ENCODE data around the gene TMCO4.

Gene TMCO4

DNA sequence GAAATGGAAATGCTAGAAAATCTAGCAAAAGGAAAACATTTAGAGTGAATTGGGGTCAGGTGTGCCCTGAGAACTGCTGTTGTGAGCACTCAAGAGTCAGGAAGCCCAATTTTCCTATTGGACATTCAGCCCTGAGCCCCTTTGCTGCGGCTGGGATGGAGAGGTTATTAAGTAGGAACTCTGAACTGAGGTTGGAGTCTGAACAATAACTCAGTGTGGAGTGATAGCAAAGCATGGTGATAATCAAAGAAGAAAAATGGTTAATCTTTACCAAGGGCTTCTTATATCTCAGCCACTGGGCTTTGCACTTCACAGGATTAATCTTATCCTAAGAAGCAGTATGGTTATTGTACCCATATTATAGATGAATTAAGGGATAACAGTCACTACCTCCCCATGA, 52.0 kb downstream of the TMCO4 start:
- DNase-seq (ENCODE audit: low read depth) = no peak

DNA sequence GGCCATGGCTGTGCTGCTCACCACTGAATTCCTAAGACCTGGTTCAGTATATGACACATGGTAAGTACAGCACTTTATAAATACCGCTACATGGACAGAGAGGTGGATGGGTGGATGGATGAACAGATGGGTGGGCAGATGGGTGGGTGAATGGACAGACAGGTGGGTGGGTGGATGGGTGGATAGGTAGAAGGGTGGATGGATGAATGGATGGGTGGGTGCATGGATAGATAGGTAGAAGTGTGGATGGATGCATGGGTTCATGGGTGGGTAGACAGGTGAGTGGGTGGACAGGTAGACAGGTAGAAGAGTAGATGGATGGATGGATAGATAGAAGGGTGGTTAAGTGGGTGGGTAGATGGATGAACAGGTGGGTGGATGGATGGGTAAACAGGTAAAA, 54.8 kb downstream of the TMCO4 start:
- DNase-seq (ENCODE audit: low read depth) = no peak

DNA sequence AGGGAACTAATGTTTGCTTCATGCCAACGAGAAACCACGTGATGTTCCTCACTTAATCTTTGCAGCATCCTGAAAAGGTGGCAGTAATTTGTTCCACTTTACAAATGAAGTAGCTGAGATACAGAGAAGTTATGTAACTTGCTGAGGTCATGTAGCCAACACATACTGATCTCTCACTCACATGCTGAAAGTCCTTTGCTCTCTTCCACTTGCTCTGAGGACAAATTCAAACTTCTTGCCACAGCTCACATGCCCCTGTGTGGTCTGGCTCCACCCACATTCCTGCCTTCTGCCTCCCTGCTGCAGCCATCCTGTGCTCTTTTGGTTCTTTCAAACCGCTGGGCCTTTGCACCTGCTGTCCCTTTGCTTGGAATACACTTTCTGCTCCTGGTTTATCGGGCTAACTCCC, 55.4 kb downstream of the TMCO4 start:
- DNase-seq (ENCODE audit: low read depth) = no peak

DNA sequence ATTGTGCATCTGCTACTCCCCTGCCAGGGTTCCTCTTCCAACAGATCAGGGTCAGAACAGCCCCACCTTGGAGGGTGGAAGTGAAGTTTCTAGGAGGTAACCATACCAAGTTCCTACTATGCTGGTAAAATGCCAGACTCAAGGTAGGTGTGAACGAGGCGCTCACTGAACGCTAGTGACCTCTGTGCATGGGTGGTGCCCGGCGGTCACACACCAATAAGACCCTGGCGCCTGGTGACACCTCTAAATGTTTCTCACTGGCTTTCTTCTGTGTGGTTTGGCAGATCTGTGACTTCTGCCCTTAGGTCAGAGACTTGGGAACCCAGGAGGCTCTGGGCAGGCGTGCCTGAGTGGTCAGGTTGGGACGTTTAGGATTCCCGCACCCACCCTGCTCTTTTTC, 55.9 kb downstream of the TMCO4 start:
- no peak for DNase-seq (ENCODE audit: low read depth)

- no peak for DNase-seq (ENCODE audit: low read depth)
Measured at GRCh38 chr1:19743180-19743579, 56.5 kb downstream of the TMCO4 start.

DNA sequence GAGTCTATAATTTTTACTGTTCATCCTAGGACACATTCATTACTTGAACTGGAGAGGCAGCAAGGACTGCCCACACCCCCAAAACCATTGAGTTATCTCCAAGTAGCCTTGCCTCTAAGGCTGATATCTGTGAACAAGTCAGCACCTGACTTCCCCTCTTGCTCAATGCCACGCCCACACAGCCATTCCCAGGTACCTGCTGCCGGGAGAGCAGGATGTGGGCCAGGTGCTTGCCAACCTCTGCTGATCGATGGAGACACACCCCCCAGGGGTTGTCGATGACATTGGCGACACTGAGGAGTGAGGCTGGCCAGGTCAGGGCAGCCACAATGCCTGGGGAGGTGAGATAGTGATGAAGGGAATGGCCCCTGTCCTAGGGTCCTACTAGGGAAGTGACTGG, 60.1 kb downstream of the TMCO4 start:
- DNase-seq (ENCODE audit: low read depth) = no peak

DNA sequence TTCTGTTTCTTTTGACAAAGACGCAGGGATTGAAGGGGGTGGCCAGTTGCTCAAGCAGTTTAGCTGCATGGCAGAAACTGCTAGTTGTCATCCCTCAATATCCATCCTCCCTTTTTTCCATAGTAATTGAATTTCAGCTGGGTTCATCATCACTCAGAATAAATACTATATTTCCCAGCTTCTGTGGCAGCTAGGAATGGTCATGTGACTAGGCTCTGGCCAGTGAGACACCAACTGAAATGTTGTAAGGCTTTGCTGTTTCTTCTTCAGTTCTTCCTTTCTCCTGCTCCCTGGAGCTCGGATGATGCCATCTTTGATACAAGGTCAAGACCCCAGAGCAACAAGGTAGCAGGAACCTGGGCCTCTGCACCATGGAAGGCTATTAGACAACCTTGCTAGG, 61.0 kb downstream of the TMCO4 start:
- DNase-seq (ENCODE audit: low read depth) = no peak

DNA sequence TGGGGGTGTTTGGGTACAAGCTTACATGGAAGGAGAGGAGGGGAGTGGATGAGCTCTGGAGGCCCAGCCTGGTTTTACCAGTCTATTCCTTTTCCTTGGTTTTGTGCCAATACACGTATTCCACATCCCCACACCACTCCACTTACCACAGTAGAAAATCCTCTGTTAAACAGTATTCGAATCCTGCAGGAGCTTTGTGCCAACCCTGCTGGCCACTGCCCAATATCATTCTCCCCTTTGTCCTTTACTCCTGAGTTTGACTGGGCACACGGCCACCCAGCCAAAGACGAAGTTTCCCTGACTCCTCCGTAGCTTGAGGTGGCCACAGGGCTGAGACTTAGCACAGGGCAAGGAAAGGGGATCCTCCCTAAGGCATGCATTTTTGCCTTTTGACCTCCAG, 61.6 kb downstream of the TMCO4 start:
- no peak for DNase-seq (ENCODE audit: low read depth)

- DNase-seq (ENCODE audit: low read depth) = no peak
Measured at GRCh38 chr1:19737104-19737825, 62.5 kb downstream of the TMCO4 start.

GRCh38 chr1:19735440-19736127, 64.1 kb downstream of the TMCO4 start:
- no peak for DNase-seq (ENCODE audit: low read depth)

- DNase-seq (ENCODE audit: low read depth) = no peak
Measured at GRCh38 chr1:19734472-19734999, 65.2 kb downstream of the TMCO4 start.

- DNase-seq (ENCODE audit: low read depth) = no peak
Measured at GRCh38 chr1:19734056-19734455, 65.7 kb downstream of the TMCO4 start.

DNA sequence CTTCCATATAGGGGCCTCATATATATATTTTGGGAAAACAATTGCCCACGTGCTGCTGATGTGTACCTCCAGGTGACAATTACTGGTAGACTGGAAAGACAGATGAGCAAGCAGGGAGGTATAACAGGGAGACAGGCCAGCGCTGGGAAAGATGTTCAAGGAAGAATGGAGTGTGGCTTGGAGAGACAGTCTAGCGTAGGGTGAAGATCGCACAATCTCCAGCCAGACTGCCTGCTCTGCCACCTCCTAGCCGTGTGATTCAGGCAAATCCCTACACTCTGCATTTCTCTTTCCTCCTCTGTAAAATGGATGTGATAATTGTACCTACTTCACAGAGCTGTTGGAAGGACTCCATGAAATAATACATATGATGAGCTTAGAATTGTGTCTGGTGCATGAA, 66.1 kb downstream of the TMCO4 start:
- no peak for DNase-seq (ENCODE audit: low read depth)

DNA sequence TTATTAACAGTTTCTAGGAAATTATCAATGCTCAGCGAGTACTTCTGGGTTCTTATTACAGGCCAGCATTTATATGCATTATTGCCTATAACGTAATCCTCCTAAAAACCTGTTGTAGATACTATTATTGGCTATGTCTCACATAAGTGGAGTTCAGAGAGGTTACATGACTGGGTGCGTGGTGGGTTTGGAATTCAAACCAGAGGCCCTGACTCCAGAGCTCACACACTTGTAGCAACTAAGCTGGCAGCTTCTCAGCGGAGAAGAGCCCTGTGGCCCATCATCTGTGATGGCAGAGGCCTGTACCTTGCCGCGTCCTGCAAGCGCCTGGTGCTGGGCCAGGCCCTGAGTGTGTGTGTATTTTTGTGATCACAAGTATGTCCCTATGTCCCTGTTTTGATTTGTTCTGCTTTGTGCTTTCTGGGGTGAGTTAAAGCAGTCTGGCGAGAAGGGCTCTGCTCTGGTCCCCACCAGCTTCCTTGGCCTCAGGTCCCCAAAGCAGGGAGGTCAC, 68.3 kb downstream of the TMCO4 start:
- DNase-seq (ENCODE audit: low read depth) = no peak

DNA sequence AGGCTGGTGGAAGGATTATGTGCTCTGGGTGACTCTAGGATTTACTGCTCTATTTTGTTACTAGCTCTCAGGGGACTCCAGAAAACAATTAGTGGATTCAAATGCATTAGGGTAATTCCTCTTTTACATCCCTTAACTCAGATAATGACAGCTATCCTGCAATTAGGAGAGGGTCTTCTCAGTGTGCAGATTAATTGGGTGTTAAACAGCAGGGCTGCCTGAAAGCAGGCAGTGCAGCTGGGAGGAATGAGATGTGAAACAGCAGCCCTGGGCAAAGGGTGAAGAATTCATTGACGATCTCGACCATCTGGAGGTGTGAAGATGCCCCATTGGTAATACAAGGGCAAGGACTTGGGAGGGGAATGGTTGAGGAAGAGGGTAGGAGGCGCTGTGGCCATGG, 68.9 kb downstream of the TMCO4 start:
- no peak for DNase-seq (ENCODE audit: low read depth)

DNA sequence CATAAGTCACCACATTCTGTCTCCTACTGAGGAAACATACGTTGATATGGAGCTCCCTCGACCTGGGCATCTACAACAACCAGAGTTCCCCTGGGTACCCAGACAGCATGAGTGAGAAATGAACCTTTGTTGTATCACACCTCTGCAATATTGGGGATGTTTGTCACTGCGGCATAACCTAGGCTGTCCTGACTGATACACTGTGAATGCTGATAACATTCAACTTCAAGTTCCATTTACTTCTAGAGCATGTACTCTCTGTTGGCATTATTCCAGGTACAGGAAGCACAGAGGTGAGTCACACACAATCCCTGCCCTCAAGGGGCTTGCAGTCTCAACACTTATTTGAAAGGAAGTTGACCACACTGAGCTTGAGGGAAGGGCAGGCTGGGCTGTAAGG, 69.5 kb downstream of the TMCO4 start:
- DNase-seq (ENCODE audit: low read depth) = no peak

DNA sequence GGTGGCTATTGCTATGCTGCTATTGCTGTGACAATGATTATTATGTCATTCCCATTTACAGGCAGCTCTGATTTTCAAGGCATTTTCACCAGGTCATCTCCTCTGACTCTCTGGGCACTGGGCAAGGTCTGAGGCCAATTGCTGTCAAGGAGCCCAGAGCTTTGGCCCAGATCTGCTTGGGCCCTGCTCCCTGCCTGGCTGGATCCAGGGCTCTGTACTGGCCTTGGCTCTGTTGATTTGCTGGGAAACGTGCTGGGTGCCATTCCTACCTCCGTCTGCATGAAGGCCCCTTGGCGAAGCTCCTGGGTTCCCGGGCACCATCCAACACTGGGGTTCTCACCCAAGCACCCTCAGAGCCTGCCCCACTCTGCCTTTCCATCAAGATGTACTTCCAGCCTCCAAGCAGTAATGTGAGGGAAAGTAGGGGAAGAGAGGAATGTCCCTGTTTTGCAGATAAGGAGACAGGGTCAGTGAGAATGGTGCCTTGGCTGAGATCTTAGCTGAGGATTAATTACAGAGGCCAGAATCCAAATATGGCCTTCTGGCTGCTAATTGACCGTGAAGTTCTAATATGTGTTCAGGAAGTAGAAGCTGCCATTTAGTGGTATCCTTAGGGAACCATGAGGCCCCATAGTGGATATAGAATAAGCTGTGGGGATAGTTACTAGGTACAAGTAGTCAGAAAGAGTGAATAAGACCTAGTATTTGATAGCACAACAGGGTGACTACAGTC, 71.1 kb downstream of the TMCO4 start:
- no peak for DNase-seq (ENCODE audit: low read depth)

DNA sequence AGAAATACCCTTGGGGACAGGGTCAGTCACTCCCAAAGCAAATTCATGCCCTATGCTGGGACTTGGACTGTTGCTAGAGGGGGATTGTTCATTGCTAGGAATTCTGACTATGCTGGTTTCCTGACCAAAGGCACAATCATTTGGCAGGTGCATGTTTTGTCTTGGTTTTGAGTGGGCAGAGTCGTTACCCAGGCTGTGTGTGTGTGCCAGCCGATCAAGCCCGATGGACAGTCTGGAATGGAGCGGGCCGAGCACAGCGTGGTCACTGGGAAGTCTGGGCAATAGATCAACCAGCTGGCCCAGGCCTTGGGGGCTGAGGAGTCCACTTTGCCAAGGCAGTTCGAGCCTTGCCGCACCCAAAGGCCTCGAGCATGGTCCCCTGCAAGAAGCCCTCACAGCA, 74.1 kb downstream of the TMCO4 start:
- no peak for DNase-seq (ENCODE audit: low read depth)

DNA sequence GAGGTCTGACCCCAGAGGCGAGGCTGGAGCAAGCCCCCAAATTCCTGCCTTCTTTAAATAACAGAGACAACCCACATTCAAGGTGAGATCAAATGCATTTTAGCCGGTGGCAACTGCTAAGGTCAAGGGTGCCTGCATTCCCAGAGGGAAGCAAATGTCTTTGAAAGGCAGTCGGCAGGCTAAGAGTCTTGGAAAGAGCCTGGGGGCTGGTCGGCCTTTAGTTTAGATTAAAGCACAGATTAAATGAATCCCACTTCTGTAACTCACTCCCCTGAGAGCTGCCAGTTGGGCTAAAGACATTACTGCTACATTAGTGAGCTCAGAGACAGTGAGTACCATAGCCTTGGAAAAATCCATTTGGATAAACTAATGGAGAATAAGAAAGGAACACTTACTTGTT, 75.8 kb downstream of the TMCO4 start:
- DNase-seq (ENCODE audit: low read depth) = no peak

- no peak for DNase-seq (ENCODE audit: low read depth)
Measured at GRCh38 chr1:19720973-19721372, 78.7 kb downstream of the TMCO4 start.

GRCh38 chr1:19720174-19720573, 79.5 kb downstream of the TMCO4 start:
- no peak for DNase-seq (ENCODE audit: low read depth)

GRCh38 chr1:19717467-19717866, 82.2 kb downstream of the TMCO4 start:
- no peak for DNase-seq (ENCODE audit: low read depth)
